HUDEP-2 (cell line): ENCODE measurements around the gene SRPK2.
"Not testable (repeated sequence)": the region's sequence is repeated elsewhere in the genome, so short reads cannot be mapped to it uniquely, and the experiment has no call there.

Experiments used
- DNase-seq, 76 experiments: peaks; one replicate each; lab custom pipeline; 2025; ENCODE audit not compliant: unreplicated experiment in 76 of 76; lab: John Stamatoyannopoulos, UW

The SRPK2 gene

GRCh38 chr7:105268511-105269392, 120.0 kb downstream of the SRPK2 start:
- DNase-seq = peak in 17 of 76 experiments; percentile 5 to 65 (median 22)

GRCh38 chr7:105268056-105268455, 120.7 kb downstream of the SRPK2 start:
- peak in 2 of 76 experiments; percentile 7 to 14 for DNase-seq

- DNase-seq = no peak
Measured at GRCh38 chr7:105267244-105267643, 121.5 kb downstream of the SRPK2 start.

GRCh38 chr7:105264707-105265106, 124.0 kb downstream of the SRPK2 start:
- no peak for DNase-seq

- DNase-seq = no peak
Measured at GRCh38 chr7:105261689-105262088, 127.0 kb downstream of the SRPK2 start.

GRCh38 chr7:105260201-105260871, 128.4 kb downstream of the SRPK2 start:
- DNase-seq = not testable (repeated sequence)

- DNase-seq = not testable (repeated sequence)
Measured at GRCh38 chr7:105258919-105259318, 129.8 kb downstream of the SRPK2 start.

- no peak for DNase-seq
Measured at GRCh38 chr7:105257338-105257737, 131.4 kb downstream of the SRPK2 start.

- no peak for DNase-seq
Measured at GRCh38 chr7:105256761-105257231, 131.9 kb downstream of the SRPK2 start.

- no peak for DNase-seq
Measured at GRCh38 chr7:105250706-105251105, 138.0 kb downstream of the SRPK2 start.

GRCh38 chr7:105250239-105250638, 138.5 kb downstream of the SRPK2 start:
- DNase-seq = no peak

- DNase-seq = no peak
Measured at GRCh38 chr7:105249216-105249615, 139.5 kb downstream of the SRPK2 start.

- no peak for DNase-seq
Measured at GRCh38 chr7:105246679-105247078, 142.0 kb downstream of the SRPK2 start.

- DNase-seq = no peak
Measured at GRCh38 chr7:105246256-105246655, 142.5 kb downstream of the SRPK2 start.

GRCh38 chr7:105245398-105246114, 143.2 kb downstream of the SRPK2 start:
- no peak for DNase-seq

GRCh38 chr7:105244594-105244993, 144.1 kb downstream of the SRPK2 start:
- no peak for DNase-seq

- no peak for DNase-seq
Measured at GRCh38 chr7:105241198-105241597, 147.5 kb downstream of the SRPK2 start.

GRCh38 chr7:105238198-105238765, 150.4 kb downstream of the SRPK2 start:
- DNase-seq = no peak

- DNase-seq = no peak
Measured at GRCh38 chr7:105234886-105235285, 153.8 kb downstream of the SRPK2 start.

GRCh38 chr7:105232829-105233291, 155.9 kb downstream of the SRPK2 start:
- not testable (repeated sequence) for DNase-seq

GRCh38 chr7:105230486-105230885, 158.2 kb downstream of the SRPK2 start:
- no peak for DNase-seq
